ENCODE data around the gene SSH2.

The SSH2 gene

GRCh38 chr17:29630630-29631193, 299.3 kb downstream of the SSH2 start:
- no peak; the same call in 2 of the 3 replicates for ATAC-seq
- no peak for TF ChIP-seq ZNF70 (CRISPR knock-in tag; IDR thresholded peaks at IDR 0.05)
- TF ChIP-seq ZNF8 (CRISPR knock-in tag; IDR thresholded peaks at IDR 0.05), result no peak
- no peak for TF ChIP-seq ZC3H10 (CRISPR knock-in tag; IDR thresholded peaks at IDR 0.05)
- no peak for TF ChIP-seq CSDC2 (CRISPR knock-in tag; IDR thresholded peaks at IDR 0.05)
- no peak for TF ChIP-seq ESRRG (CRISPR knock-in tag; IDR thresholded peaks at IDR 0.05)
- no peak for TF ChIP-seq TOX (CRISPR knock-in tag; IDR thresholded peaks at IDR 0.05; ENCODE audit: borderline replicate concordance)
- no peak for TF ChIP-seq ARNTL (CRISPR knock-in tag; IDR thresholded peaks at IDR 0.05; ENCODE audit: borderline replicate concordance, low read depth)
- no peak for TF ChIP-seq CREB5 (CRISPR knock-in tag; IDR thresholded peaks at IDR 0.05; ENCODE audit: low read depth)
- TF ChIP-seq, protein P1, sequence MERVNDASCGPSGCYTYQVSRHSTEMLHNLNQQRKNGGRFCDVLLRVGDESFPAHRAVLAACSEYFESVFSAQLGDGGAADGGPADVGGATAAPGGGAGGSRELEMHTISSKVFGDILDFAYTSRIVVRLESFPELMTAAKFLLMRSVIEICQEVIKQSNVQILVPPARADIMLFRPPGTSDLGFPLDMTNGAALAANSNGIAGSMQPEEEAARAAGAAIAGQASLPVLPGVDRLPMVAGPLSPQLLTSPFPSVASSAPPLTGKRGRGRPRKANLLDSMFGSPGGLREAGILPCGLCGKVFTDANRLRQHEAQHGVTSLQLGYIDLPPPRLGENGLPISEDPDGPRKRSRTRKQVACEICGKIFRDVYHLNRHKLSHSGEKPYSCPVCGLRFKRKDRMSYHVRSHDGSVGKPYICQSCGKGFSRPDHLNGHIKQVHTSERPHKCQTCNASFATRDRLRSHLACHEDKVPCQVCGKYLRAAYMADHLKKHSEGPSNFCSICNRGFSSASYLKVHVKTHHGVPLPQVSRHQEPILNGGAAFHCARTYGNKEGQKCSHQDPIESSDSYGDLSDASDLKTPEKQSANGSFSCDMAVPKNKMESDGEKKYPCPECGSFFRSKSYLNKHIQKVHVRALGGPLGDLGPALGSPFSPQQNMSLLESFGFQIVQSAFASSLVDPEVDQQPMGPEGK (CRISPR knock-in tag; IDR thresholded peaks at IDR 0.05; ENCODE audit: borderline replicate concordance), result no peak
- TF ChIP-seq, protein P2, sequence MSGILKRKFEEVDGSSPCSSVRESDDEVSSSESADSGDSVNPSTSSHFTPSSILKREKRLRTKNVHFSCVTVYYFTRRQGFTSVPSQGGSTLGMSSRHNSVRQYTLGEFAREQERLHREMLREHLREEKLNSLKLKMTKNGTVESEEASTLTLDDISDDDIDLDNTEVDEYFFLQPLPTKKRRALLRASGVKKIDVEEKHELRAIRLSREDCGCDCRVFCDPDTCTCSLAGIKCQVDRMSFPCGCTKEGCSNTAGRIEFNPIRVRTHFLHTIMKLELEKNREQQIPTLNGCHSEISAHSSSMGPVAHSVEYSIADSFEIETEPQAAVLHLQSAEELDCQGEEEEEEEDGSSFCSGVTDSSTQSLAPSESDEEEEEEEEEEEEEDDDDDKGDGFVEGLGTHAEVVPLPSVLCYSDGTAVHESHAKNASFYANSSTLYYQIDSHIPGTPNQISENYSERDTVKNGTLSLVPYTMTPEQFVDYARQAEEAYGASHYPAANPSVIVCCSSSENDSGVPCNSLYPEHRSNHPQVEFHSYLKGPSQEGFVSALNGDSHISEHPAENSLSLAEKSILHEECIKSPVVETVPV (CRISPR knock-in tag; IDR thresholded peaks at IDR 0.05), result no peak
- no peak for TF ChIP-seq SNAI2 (CRISPR knock-in tag; IDR thresholded peaks at IDR 0.05)
- no peak for TF ChIP-seq RARB (CRISPR knock-in tag; IDR thresholded peaks at IDR 0.05)
- TF ChIP-seq ZFP30 (CRISPR knock-in tag; IDR thresholded peaks at IDR 0.05), result no peak
- no peak for TF ChIP-seq ISL1 (CRISPR knock-in tag; IDR thresholded peaks at IDR 0.05)
- no peak for TF ChIP-seq GLIS3 (CRISPR knock-in tag; IDR thresholded peaks at IDR 0.05)
- no peak for TF ChIP-seq ZFP3 (CRISPR knock-in tag; IDR thresholded peaks at IDR 0.05)
- no peak for TF ChIP-seq TSHZ2 (CRISPR knock-in tag; IDR thresholded peaks at IDR 0.05)
- TF ChIP-seq POU6F1 (CRISPR knock-in tag; IDR thresholded peaks at IDR 0.05; ENCODE audit: borderline replicate concordance, low read depth), result no peak
- no peak for TF ChIP-seq PPARA (CRISPR knock-in tag; IDR thresholded peaks at IDR 0.05; ENCODE audit: borderline replicate concordance)

DNA sequence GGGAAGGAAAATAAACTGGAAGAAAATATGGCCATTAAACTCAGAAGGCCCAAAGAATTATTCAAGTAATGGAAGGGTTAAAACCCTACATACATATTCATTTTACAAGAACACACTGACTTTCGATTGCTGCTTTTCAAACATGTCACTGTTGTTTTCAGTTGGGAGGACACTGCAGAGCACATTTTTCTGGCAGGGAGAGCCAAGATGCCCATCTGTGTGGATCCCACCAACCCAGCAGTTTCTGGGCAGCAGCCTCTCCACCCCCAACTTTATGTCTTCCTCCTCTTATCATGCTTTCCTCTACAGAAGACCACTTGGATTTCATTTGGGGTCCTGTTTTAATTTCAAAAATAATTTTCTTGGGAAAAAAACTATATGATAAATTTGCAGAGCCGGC, 300.2 kb downstream of the SSH2 start:
- TF ChIP-seq ZFP3 (CRISPR knock-in tag; IDR thresholded peaks at IDR 0.05) (no peak), OSR1 (CRISPR knock-in tag; IDR thresholded peaks at IDR 0.05) (no peak), ZNF70 (CRISPR knock-in tag; IDR thresholded peaks at IDR 0.05) (no peak), CREB5 (CRISPR knock-in tag; IDR thresholded peaks at IDR 0.05; ENCODE audit: low read depth) (no peak), PPARA (CRISPR knock-in tag; IDR thresholded peaks at IDR 0.05; ENCODE audit: borderline replicate concordance) (no peak), TOX (CRISPR knock-in tag; IDR thresholded peaks at IDR 0.05; ENCODE audit: borderline replicate concordance) (no peak)
- TF ChIP-seq, protein P2 (CRISPR knock-in tag; IDR thresholded peaks at IDR 0.05), result no peak
- TF ChIP-seq, protein P1 (CRISPR knock-in tag; IDR thresholded peaks at IDR 0.05; ENCODE audit: borderline replicate concordance), result no peak
- no peak for ATAC-seq
